Smooth muscle cell (in vitro differentiated cells): ENCODE measurements around the gene FGFBP1. TPM values are rescaled to one million over a fixed set of nuclear protein-coding genes. Genes with fewer than 3 reads are reported as not detected.

ENCODE experiments used
- DNase-seq: peaks from one replicate; lab custom pipeline; 2025; ENCODE audit not compliant: unreplicated experiment; lab: John Stamatoyannopoulos, UW
- H2AFZ ChIP-seq: fragments of 200-600 bp; sonication (generic); 2 replicates; pipeline ENCODE4 v1.6.0; 2016; ENCODE audit warnings: antibody characterized with exemption, low read depth, mild to moderate bottlenecking
- H3F3A ChIP-seq: fragments of 200-600 bp; sonication (generic); 2 replicates; pipeline ENCODE4 v1.6.0; 2017; ENCODE audit warnings: antibody characterized with exemption, low read depth
- H3K27ac ChIP-seq: fragments of 200-600 bp; sonication (generic); 2 replicates; pipeline ENCODE4 v1.5.1; 2016; ENCODE audit warnings: low read depth, mild to moderate bottlenecking
- H3K27me3 ChIP-seq: fragments of 200-600 bp; sonication (generic); 2 replicates; pipeline ENCODE4 v1.6.1; 2016; ENCODE audit warnings: low read depth, mild to moderate bottlenecking
- H3K36me3 ChIP-seq: fragments of 200-600 bp; sonication (generic); 2 replicates; pipeline ENCODE4 v1.5.1; 2016; ENCODE audit warnings: low read depth
- H3K4me1 ChIP-seq: fragments of 200-600 bp; sonication (generic); 2 replicates; pipeline ENCODE4 v1.5.1; 2016; ENCODE audit warnings: low read depth
- H3K4me2 ChIP-seq: fragments of 200-600 bp; sonication (generic); 2 replicates; pipeline ENCODE4 v1.6.0; 2016; ENCODE audit warnings: mild to moderate bottlenecking
- H3K4me3 ChIP-seq: fragments of 200-600 bp; sonication (generic); 2 replicates; pipeline ENCODE4 v1.5.1; 2016; ENCODE audit warnings: mild to moderate bottlenecking
- H3K79me2 ChIP-seq: fragments of 200-600 bp; sonication (generic); 2 replicates; pipeline ENCODE4 v1.6.0; 2016; ENCODE audit warnings: low read depth, mild to moderate bottlenecking
- H3K9ac ChIP-seq: fragments of 200-600 bp; sonication (generic); 2 replicates; pipeline ENCODE4 v1.6.0; 2016; ENCODE audit warnings: low read depth
- H3K9me3 ChIP-seq: fragments of 200-600 bp; sonication (generic); replicated peaks from 2 replicates; pipeline ENCODE4 v1.5.1; 2016; ENCODE audit warnings: low read depth
- H4K20me1 ChIP-seq: fragments of 200-600 bp; sonication (generic); 2 replicates; pipeline ENCODE4 v1.6.0; 2016; ENCODE audit warnings: low read depth
- WGBS: methylation state at CpG from one replicate; pipeline ENCODE4 v1.1.7; 2016; ENCODE audit warnings: low lambda C conversion rate; 5-methylcytosine and 5-hydroxymethylcytosine counted together
- polyA plus RNA-seq: library from polyadenylated mRNA; unstranded; fragments of >200 nt; fragmentation: Nextera tagmentation; extraction: Ambion mirVana; gene quantifications from 2 replicates; pipeline ENCODE4 v1.2.1, GENCODE V29; 2016
- total RNA-seq: library from RNA; depleted of rRNA; stranded (reverse); fragments of >200 nt; gene quantifications from 2 replicates; pipeline ENCODE4 v1.2.3, GENCODE V29; 2014
- TF ChIP-seq, protein P1 (sequence below): fragments of 200-600 bp; sonication (generic); IDR thresholded peaks from 2 replicates; pipeline ENCODE4 v1.5.1; 2017; ENCODE audit warnings: borderline replicate concordance, mild to moderate bottlenecking, antibody characterized with exemption; ENCODE audit not compliant: insufficient read depth, poor library complexity, severe bottlenecking

The FGFBP1 gene
- total and polyA plus RNA-seq, 2 experiments from 2014 or later, result not detected

DNA sequence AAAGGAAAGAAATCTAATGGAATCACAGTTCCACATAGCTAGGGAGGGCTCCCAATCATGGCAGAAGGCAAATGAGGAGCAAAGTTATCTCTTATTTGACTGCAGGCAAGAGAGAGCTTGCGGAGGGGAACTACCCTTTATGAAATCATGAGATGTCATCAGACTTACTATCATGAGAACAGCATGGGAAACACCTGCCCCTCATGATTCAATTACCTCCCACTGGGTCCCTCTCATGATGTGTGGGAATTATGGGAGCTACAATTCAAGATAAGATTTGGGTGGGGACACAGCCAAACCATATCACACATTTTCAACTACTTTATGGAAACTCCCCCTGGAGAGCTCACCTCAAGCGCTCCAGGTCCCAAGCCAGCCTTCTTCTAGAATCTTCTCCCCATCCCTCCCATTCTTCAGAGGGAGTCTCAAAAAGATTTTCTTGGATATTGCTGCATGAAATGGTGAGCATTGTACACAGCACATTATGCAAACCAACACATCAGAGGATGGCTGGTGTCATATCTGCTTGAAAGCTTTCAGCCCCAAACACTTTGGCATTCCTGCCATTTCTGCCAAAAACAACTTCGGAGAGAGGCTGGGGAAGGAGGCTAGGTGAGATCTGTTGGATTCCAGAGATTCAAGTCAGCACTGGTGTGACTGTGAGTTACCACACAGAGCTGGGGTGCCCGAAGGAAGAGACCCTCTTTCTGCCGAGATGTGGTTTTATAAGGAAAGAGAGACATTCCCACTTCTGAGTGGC is 6.9 kb downstream of the FGFBP1 start:
- Histone ChIP-seq H3F3A (no peaks in the 10 kb centered on the region), H3K4me2 (no peak overlapping the region), H3K4me1 (no peaks in the 10 kb centered on the region), H3K79me2 (no peaks in the 10 kb centered on the region), H3K4me3 (no peak overlapping the region), H3K27ac (no peak overlapping the region), H4K20me1 (no peaks in the 10 kb centered on the region), H3K9me3 (no peaks in the 10 kb centered on the region), H2AFZ (no peak overlapping the region), H3K9ac (no peak overlapping the region), H3K27me3 (peaks cover 21% of the 10 kb centered on the region), H3K36me3 (no peaks in the 10 kb centered on the region)
- WGBS, result 96% methylated on average over 5 of the region's 5 CpGs
- TF ChIP-seq, protein P1, sequence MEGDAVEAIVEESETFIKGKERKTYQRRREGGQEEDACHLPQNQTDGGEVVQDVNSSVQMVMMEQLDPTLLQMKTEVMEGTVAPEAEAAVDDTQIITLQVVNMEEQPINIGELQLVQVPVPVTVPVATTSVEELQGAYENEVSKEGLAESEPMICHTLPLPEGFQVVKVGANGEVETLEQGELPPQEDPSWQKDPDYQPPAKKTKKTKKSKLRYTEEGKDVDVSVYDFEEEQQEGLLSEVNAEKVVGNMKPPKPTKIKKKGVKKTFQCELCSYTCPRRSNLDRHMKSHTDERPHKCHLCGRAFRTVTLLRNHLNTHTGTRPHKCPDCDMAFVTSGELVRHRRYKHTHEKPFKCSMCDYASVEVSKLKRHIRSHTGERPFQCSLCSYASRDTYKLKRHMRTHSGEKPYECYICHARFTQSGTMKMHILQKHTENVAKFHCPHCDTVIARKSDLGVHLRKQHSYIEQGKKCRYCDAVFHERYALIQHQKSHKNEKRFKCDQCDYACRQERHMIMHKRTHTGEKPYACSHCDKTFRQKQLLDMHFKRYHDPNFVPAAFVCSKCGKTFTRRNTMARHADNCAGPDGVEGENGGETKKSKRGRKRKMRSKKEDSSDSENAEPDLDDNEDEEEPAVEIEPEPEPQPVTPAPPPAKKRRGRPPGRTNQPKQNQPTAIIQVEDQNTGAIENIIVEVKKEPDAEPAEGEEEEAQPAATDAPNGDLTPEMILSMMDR, result no peak
- DNase-seq, result no peak

DNA sequence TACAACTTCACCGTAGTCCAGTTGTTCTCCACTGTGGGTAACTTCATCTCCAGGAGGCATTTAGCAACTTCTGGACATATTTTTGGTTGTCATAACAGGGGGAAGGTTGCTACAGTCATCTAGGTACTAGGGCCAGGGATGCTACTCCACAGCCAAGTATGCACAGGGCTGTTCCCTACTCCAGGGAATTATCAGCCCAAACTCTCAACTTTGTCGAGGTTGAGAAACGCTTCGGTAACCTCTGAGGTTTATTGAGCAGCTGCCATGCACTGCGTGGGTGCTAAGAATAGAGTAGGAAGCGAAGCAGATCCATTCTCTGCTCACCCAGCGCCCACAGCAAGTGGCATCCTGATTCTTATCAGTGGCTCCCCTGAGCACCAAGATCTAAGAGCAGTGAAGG is 8.2 kb downstream of the FGFBP1 start:
- H3F3A ChIP-seq, result no peaks in the 10 kb centered on the region
- no peaks in the 10 kb centered on the region for H3K79me2 ChIP-seq
- DNase-seq, result no peak
- no peak overlapping the region for H3K27ac ChIP-seq
- no peak overlapping the region for H3K9ac ChIP-seq
- H3K27me3 ChIP-seq, result peaks cover 22% of the 10 kb centered on the region
- H3K4me3 ChIP-seq, result no peak overlapping the region
- H3K4me2 ChIP-seq, result no peak overlapping the region
- 90% methylated on average over 7 of the region's 7 CpGs for WGBS
- no peak overlapping the region for H2AFZ ChIP-seq
- no peaks in the 10 kb centered on the region for H4K20me1 ChIP-seq
- no peaks in the 10 kb centered on the region for H3K36me3 ChIP-seq
- no peaks in the 10 kb centered on the region for H3K4me1 ChIP-seq
- TF ChIP-seq, protein P1, result no peak
- H3K9me3 ChIP-seq, result no peaks in the 10 kb centered on the region

DNA sequence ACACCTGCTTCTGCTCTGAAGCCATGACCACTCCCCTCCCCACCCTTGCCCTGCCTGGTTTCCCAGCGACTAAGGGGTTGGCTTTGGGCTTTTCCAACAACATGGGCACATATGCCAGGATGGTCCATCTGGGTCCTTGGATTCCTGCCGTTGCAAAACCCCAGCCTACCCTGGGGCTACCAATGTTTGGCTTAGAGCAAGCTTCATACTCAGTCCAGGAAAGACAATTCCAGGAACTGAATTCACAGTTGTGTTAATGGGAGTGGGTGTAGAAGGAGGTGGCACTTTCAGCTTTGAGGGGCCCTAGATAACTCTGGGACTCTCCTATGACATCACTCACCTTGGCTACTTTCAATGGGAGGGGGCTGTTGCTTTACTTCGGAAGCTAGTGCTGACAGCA is 9.0 kb downstream of the FGFBP1 start:
- Histone ChIP-seq H3K9ac (no peak overlapping the region), H3F3A (no peaks in the 10 kb centered on the region), H3K4me2 (no peak overlapping the region), H2AFZ (no peak overlapping the region), H3K27me3 (peaks cover 27% of the 10 kb centered on the region), H3K36me3 (no peaks in the 10 kb centered on the region), H3K9me3 (no peaks in the 10 kb centered on the region), H4K20me1 (no peaks in the 10 kb centered on the region), H3K27ac (no peak overlapping the region), H3K4me3 (no peak overlapping the region), H3K79me2 (no peaks in the 10 kb centered on the region), H3K4me1 (no peaks in the 10 kb centered on the region)
- WGBS, result 82% methylated on average over 3 of the region's 3 CpGs
- no peak for DNase-seq
- TF ChIP-seq, protein P1, result no peak

DNA sequence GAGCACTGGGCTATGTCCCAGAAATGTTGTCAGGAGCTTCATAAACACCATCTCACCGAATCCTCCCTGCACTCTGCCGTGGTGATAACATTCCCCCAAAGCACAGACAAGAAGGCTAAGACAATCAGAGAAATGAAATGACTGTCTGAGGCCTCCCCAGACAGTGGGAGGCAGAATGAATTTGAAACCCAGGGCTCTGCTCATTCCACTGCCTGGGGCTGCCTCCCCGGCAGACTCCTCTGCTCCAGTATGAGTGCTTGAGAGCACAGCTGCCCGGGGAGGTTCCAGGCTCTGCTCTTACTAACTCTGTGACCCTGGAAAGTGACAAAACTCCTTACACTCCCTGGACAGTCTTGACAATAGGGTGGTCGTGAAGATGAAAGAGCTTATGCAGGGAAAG is 9.7 kb downstream of the FGFBP1 start:
- H3K9ac ChIP-seq, result no peak overlapping the region
- 53% methylated on average over 5 of the region's 5 CpGs for WGBS
- H3K27me3 ChIP-seq, result peaks cover 33% of the 10 kb centered on the region
- no peak overlapping the region for H3K4me3 ChIP-seq
- H3K27ac ChIP-seq, result no peak overlapping the region
- H3F3A ChIP-seq, result no peaks in the 10 kb centered on the region
- H3K4me2 ChIP-seq, result no peak overlapping the region
- H3K9me3 ChIP-seq, result no peaks in the 10 kb centered on the region
- H3K79me2 ChIP-seq, result no peaks in the 10 kb centered on the region
- no peak overlapping the region for H2AFZ ChIP-seq
- no peaks in the 10 kb centered on the region for H3K4me1 ChIP-seq
- TF ChIP-seq, protein P1, result no peak
- no peaks in the 10 kb centered on the region for H3K36me3 ChIP-seq
- DNase-seq, result no peak
- no peaks in the 10 kb centered on the region for H4K20me1 ChIP-seq
